Measurements from ENCODE around the gene EPB41L2. TPM values are rescaled to one million over a fixed set of nuclear protein-coding genes. Genes with fewer than 3 reads are reported as not detected.

The EPB41L2 gene
- total RNA-seq, 1 experiment from 2014 or later: 199 TPM

GRCh38 chr6:131001945-131002660 lies 60.9 kb downstream of the EPB41L2 start:
- in situ Hi-C loops (cut with HindIII; ENCODE audit: low pct_unique_long_range_greater_than_20kb, low sequenced_read_pairs): no loop called here
- Histone ChIP-seq H3K4me3 (ENCODE audit: low read depth in 2 of 2, low read length in 2 of 2) (no peak overlapping the region), H3K4me1 (ENCODE audit: control insufficient read depth, insufficient read depth, low read length) (peaks cover 66% of the 10 kb centered on the region), H3K27me3 (ENCODE audit: control insufficient read depth, insufficient read depth, low read length) (no peaks in the 10 kb centered on the region), H3K9me3 (ENCODE audit: control insufficient read depth, insufficient read depth, low read depth, low read length) (no peaks in the 10 kb centered on the region), H3K36me3 (ENCODE audit: control insufficient read depth, insufficient read depth, low read length) (no peaks in the 10 kb centered on the region), H3K27ac (ENCODE audit: low read length) (peak overlapping the region; percentile 64; the same call in 1 of the 2 replicates)
- DNase-seq (ENCODE audit: low read depth, low spot score) (no peak), ATAC-seq (no peak)
- intact Hi-C loops (cut with micrococcal nuclease; ENCODE audit: unreplicated experiment): no loop called here
- POLR2A ChIA-PET: no interaction called here
- no peak for TF ChIP-seq CTCF (IDR thresholded peaks at IDR 0.05)
- TF ChIP-seq REST (IDR thresholded peaks at IDR 0.05; ENCODE audit: insufficient read depth in 1 of 2, low read depth in 2 of 2, low read length in 1 of 2): no peak
- no peak for TF ChIP-seq SIN3A (IDR thresholded peaks at IDR 0.05; ENCODE audit: borderline replicate concordance, insufficient read depth, low read depth, low read length)
- TF ChIP-seq POLR2AphosphoS5 (IDR thresholded peaks at IDR 0.05; ENCODE audit: low read depth, low read length): no peak
- no peak for TF ChIP-seq TCF7L2 (IDR thresholded peaks at IDR 0.05; ENCODE audit: low read depth, low read length)
- no TSS peak for BruUV-seq (replicated peaks)
- CTCF ChIA-PET: interaction anchor here (0.6 kb wide), 1 partner anchor 137 kb away, joined by 3 read pairs; no protein-coding TSS in a partner anchor

- no TSS peak for BruUV-seq (replicated peaks)
- POLR2A ChIA-PET: no interaction called here
- no peak for DNase-seq (ENCODE audit: low read depth, low spot score)
- TF ChIP-seq CTCF (IDR thresholded peaks at IDR 0.05) (no peak), POLR2AphosphoS5 (IDR thresholded peaks at IDR 0.05; ENCODE audit: low read depth, low read length) (no peak), TCF7L2 (IDR thresholded peaks at IDR 0.05; ENCODE audit: low read depth, low read length) (no peak), REST (IDR thresholded peaks at IDR 0.05; ENCODE audit: insufficient read depth in 1 of 2, low read depth in 2 of 2, low read length in 1 of 2) (no peak), SIN3A (IDR thresholded peaks at IDR 0.05; ENCODE audit: borderline replicate concordance, insufficient read depth, low read depth, low read length) (no peak)
- Histone ChIP-seq H3K4me3 (ENCODE audit: low read depth in 2 of 2, low read length in 2 of 2) (no peak overlapping the region), H3K9me3 (ENCODE audit: control insufficient read depth, insufficient read depth, low read depth, low read length) (no peaks in the 10 kb centered on the region), H3K36me3 (ENCODE audit: control insufficient read depth, insufficient read depth, low read length) (no peaks in the 10 kb centered on the region), H3K4me1 (ENCODE audit: control insufficient read depth, insufficient read depth, low read length) (peaks cover 75% of the 10 kb centered on the region), H3K27ac (ENCODE audit: low read length) (peak overlapping the region; percentile 64; the same call in 1 of the 2 replicates), H3K27me3 (ENCODE audit: control insufficient read depth, insufficient read depth, low read length) (no peaks in the 10 kb centered on the region)
- in situ Hi-C loops (cut with HindIII; ENCODE audit: low pct_unique_long_range_greater_than_20kb, low sequenced_read_pairs) (no loop called here), intact Hi-C loops (cut with micrococcal nuclease; ENCODE audit: unreplicated experiment) (no loop called here)
- CTCF ChIA-PET: no interaction called here
- ATAC-seq: peak; percentile 35; the same call in 1 of the 2 replicates
These were observed 61.8 kb downstream of the EPB41L2 start for GRCh38 chr6:131001111-131001736.
